ENCODE data around the gene ASTE1. TPM values are rescaled to one million over a fixed set of nuclear protein-coding genes. Genes with fewer than 3 reads are reported as not detected.
"Not testable (repeated sequence)": the region's sequence is repeated elsewhere in the genome, so short reads cannot be mapped to it uniquely, and the experiment has no call there.

The ASTE1 gene, protein sequence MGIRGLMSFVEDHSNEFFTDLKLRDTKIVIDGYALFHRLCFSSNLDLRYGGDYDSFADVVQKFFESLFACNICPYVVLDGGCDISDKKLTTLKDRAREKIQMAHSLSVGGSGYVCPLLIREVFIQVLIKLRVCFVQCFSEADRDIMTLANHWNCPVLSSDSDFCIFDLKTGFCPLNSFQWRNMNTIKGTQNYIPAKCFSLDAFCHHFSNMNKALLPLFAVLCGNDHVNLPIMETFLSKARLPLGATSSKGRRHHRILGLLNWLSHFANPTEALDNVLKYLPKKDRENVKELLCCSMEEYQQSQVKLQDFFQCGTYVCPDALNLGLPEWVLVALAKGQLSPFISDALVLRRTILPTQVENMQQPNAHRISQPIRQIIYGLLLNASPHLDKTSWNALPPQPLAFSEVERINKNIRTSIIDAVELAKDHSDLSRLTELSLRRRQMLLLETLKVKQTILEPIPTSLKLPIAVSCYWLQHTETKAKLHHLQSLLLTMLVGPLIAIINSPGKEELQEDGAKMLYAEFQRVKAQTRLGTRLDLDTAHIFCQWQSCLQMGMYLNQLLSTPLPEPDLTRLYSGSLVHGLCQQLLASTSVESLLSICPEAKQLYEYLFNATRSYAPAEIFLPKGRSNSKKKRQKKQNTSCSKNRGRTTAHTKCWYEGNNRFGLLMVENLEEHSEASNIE
- 5.0 and 7.2 TPM in 2 replicates for total RNA-seq (2014; rRNA removed; shearing (Covaris generic))

DNA sequence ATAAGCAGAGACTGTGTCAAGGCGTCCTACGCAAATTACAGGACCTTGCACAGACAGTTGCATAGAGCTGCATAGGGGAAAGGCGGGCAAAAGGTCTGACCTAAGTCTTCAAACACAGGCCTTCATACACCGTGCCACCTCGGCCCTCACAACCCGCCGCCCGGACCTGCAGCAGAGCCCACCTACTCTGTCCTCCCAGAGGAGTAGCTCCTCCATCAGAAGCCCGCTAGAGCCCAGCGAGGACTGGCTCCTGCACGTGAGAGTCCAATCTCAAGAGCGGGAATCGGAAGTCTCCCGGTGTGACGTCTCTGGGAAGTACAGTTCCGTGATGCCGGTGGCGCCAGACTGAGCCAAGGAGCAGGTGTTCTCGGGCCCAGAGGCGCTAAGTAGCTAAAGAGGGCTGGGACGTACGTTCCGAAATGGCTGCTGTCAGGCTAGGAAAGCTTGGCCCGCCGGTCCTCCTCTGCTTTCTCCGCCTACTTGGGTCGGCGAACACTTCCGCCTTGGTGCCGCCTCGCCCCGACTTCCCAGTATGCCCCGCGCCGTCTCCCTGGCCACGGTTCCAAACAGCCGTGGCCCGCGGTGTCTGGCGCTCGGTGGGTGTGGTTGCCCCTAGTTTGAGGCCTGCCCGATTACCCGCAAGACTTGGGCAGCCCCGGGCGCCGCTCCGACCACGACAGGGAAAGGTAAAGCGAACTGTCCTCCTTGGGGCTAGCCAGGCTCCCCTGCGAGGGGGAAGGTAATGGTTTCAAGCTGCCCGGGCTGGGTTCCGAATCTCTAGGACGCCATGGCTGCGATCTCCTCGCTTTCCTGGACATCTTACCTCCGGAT lies at the start of gene ASTE1, which contains the start of gene NEK11:
ASTE1 (minus strand) TSS at position 505 of the 831 bp plus-strand sequence. CDS start 1,519 bp downstream, outside the sequence.
NEK11 (plus strand) TSS at position 557 of the 831 bp plus-strand sequence. CDS start 2,832 bp downstream, outside the sequence.
- peak; percentile 73 for DNase-seq (ENCODE audit: low spot score)

DNA sequence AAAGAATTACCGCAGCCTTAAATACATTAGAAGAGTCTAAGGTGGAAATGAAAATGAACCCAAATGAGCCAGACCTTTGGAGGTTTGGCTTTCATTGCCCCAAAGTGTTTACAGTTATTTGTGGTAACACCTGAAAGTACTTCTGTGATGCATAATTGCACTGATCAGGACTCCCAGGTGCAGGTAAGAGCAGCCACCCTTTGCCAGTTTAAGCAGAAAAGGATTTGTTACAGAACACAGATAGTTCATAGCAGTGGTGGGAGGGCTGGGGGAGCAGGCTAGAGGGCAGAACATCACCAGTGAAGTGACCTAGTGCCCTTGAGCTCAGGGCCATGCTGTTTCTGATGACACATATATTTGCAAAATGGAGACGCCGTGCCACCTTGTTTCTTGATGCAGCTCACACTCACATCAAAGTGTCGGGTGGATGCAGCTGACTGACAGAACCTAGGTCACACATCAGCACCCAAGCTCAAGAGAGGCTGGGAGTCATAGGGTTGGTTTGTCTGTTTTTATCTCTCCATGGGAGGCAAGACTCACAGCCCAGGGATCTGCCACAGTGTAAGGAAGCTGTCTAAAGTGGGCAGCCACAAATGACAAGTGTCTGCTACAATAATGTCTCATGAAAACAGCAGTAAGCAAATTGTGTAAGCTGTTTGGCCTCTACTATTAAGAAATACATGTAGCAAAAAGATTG lies 49.2 kb upstream of the ASTE1 start:
- DNase-seq (ENCODE audit: low spot score): no peak

DNA sequence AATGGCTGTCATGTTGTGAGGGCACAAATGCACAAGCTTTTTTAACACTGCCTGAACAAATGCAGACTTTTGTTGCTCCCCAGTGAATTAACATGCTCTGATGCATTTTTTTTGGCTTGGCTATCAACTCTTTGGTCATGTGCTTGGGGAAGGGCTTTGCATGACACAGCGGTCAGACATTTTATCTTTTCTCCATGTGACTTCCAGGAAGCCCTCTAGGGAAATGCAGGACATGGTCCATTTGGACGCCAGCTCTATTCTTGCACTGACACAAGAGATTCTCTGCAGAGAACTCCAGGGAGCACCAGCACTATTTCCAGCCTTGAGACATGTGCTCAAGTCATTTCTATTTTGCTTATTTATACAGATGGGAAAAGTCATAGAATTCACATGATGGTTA lies 46.2 kb upstream of the ASTE1 start:
- peak; percentile 53 for DNase-seq (ENCODE audit: low spot score)

DNA sequence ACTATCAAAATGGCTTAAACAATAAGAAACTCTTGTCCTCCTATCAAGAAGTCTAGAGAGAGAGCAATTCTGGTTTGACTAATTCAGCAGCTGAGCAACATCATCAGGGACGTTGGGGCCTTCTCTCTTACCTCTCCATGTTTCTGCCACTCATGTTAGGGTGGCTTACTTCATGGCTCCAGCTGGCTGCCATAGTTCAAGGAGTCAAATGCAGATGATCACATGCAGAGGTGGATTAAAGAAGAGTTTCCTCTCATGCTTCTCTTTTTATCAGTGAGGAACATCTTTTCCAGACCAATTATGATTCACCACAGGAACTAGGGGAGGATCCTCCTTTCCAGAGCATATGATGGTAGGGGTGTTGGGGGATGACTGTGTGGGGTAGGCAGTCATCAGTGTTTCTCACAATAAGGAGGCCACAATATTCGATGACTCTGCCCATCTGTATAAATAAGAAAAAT lies 45.5 kb upstream of the ASTE1 start:
- peak; percentile 66 for DNase-seq (ENCODE audit: low spot score)

DNA sequence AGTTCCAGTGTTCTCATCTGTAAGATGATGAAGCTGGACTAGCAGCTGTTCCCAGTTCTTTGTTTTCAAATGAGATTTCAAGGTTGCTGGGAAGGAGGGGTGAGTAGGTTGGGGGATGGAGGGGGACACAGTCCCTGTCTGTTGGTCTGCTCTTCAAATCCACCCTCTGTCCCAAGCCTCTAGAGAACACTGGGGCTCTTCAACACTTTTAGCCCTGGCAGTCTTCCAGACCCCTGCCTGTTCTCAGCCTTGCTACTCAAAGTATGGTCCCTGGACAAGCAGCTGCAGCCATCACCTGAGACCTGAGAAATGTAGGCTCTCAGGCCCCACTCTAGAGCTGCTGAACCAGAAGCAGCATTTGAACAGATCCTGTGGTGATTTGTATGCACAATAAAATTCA lies 41.4 kb upstream of the ASTE1 start:
- no peak for DNase-seq (ENCODE audit: low spot score)

DNA sequence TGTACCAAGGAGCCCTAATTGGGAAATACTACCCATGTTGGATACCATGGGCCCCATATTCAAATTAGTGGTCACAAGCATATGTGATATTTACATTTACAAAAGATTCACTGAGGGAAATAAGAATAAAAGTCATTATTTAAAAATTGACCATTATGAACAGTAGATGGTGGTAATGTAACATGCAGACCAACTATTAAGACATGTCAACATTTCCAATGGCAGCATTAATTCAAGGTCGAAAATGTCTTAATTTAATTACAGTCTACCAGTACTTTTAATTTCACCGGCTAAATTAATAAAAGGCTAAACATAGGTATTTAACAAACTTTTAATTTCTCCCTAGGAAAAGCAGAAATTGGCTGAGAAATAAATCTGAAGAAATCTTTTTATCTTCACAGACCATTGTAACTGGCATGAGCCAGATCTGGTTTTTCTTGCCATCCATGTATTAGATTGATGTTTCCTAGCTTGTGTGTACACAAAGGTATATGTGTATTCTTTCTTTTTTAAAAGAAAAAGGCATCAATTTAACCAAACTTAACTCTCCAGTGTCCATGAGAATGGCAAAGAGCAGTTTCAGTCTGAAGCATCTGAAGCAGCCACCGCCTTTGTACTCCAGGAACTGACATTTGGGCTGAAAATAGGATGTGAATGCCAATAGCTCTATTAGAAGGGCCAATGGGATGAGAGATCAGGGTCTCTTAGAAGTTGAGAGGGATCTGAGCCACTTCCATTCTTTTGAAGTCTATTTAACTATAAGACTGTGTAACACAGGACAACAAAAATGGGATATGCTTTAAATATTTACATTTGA lies 26.6 kb upstream of the ASTE1 start:
- no peak for DNase-seq (ENCODE audit: low spot score)

DNA sequence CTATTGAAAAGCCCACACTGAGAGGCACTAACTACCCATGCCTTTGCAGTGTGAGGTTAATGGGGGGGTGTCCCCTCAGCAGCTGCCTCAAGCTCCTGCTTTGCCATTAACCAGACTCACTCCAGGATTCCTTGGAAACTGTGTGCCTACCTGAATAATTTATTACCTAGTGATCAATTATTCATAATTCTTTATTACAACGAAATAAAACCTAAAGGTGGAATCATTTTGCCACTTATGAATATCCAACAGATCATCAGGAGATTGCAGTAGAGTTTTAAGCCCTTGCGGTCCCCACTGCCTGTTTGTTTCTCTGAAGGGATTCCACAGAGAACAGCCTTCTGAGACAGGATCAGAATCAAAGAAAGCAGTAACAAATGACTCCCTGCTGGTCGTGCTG lies 23.4 kb upstream of the ASTE1 start:
- DNase-seq (ENCODE audit: low spot score): no peak

DNA sequence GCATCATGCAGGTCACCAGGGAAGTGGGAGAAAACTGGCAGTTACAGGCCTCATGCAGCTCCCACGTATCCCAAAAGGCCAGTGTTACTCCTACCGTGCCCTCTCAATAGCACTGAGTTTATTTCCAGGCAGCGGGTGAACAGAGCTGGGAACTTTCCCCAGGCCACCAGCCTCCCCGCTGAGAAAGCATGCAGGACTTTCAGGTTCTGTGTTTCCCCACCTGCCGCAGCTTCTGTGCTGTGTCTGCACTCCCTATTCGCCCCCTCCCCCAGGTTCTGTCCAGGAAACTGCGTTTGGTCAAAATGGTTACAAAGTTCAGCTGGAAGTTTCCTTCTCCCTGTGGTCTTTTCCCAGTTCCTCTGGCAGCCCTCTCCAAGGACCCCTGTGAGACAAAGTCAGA lies 21.4 kb upstream of the ASTE1 start:
- DNase-seq (ENCODE audit: low spot score): no peak

DNA sequence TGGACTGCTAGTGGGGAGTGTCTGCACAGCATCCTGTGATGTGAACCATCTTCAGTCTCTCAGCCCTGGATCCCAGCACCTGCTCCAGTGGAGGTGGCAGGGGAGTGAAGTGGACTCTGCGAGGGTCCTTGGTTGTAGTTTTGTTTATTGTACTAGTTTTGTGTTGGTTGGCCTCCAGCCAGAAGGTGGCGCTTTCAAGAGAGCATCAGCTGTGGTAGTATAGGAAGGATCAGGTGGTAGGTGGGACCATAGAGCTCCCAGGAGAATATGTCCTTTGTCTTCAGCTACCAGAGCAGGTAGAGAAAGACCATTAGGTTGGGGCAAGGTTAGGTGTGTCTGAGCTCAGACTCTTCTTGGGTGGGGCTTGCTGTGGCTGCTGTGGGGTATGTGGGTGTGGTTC lies 21.0 kb upstream of the ASTE1 start:
- DNase-seq (ENCODE audit: low spot score): no peak

DNA sequence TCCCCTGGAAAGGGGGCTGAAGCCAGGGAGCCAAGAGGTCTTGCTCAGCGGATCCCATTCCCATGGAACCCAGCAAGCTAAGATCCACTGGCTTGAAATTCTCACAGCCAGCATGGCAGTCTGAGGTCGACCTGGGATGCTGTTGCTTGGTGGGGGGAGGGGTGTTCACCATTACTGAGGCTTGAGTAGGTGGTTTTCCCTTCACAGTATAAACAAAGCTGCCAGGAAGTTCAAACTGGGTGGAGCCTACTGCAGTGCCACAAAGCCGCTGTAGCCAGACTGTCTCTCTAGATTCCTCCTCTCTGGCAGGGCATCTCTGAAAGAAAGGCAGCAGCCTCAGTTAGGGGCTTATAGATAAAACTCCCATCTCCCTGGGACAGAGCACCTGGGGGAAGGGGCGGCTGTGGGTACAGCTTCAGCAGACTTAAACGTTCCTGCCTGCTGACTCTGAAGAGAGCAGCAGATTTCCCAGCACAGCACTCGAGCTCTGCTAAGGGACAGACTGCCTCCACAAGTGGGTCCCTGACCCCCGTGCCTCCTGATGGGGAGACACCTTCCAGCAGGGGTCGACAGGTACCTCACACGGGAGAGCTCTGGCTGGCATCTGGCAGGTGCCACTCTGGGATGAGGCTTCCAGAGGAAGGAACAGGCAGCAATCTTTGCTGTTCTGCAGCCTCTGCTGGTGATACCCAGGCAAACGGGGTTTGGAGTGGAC lies 15.8 kb upstream of the ASTE1 start:
- DNase-seq (ENCODE audit: low spot score): not testable (repeated sequence)

DNA sequence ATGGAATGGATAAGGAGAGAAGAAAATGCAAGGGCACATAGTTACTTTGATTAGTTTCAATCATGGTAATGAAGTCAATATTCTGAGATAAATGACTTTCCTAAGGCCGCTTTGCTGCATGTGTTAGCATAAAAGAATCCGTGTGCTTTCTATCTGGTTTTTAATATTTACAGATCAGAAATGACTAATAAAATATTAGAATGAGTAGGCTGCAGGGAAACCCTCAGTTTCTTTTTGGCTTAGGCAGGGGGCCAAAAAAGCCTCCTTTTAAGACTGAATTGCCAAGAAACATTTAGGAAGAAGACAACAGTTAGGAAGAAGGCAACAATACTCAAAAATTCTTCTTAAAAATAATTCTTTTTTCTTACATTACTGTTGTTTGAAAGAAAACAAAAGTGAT lies 11.7 kb upstream of the ASTE1 start:
- no peak for DNase-seq (ENCODE audit: low spot score)

DNA sequence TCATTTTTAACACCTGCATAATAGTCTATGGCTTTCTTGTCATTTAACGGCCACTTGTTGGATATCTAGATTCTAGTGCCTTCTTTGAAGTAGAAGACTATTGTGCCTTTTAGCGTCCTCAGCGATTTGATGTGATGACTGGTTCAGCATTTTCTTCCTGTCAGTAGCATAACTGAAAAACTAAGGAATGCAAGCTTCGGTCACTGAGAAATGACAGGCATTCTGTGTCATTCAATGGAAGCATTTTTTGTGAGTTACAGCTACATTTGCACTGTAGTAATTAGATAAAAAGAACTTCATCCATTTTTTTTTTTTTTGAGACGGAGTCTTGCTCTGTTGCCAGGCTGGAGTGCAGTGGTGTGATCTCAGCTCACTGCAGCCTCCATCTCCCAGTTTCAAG lies 10.4 kb upstream of the ASTE1 start:
- no peak for DNase-seq (ENCODE audit: low spot score)

DNA sequence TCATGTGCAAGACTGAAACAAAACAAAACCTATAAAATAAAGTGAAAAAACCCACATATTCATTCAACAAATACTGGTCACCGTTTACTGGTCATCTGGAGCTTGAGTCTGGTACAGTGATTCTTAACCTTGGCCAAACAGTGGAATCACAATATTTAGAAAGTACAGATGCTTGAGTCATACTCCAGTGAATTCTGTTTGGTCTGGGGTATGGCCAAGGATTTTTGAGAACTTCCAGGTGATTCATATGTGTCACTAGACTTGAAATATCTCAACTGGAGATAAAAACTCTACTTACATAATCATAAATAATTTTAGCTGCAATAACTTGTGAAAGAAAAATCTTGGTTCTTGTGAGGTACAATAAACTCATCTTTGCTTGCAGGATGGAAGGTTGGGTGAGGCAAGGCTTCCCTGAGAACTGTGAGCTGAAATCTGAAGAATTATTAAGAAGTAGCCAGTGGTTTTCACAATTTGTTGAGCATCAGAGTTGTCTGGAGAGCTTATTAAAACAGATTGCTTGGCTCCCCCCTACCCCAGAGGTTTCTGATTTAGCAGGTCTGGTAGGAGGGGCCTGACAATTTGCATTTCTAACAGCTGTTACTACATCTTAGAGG lies 9.7 kb upstream of the ASTE1 start:
- peak; percentile 44 for DNase-seq (ENCODE audit: low spot score)

DNA sequence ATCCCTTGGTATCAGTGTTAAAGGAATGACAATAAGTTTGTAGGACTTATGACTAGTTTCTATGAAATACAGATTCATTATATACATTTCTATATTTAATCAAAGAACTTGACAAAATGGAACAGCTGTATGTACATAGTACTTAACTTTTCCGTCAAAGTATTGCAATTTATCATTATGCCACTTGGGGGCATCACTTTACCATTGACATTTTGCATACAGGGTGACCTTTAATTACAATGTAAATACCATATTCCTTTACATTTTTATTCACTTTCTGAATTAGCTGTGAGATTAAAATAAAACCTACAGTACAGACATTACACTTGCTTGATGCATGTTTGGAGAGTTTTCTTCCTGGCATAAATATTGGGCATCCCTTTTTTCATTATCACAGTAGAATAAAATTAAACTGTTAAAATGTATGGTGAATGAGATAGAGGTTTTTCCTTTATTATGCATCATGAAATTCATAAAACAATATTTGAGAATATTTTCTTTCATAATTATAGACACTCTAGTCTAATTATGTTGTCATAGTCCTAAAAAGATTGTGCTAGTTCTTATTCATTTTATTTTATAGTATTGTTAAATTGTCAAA lies 7.0 kb upstream of the ASTE1 start:
- peak; percentile 46 for DNase-seq (ENCODE audit: low spot score)

DNA sequence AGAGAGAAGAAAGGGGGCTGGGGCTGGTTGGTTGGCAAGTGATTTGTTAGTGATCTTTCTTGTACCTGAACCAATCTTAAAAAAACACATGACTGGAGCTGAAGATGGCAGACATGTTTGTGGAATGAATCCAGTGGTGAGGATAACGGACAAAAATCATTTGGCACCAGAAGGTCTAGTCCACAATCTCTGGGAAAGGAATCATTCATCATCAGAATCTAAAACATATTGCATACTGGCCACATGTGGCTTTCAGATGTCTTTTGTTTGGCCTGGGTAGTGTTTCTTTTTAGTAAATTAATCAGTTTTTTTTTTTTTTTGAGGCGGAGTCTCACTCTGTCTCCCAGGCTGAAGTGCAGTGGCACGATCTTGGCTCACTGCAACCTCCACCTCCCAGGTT lies 5.0 kb upstream of the ASTE1 start:
- DNase-seq (ENCODE audit: low spot score): no peak

DNA sequence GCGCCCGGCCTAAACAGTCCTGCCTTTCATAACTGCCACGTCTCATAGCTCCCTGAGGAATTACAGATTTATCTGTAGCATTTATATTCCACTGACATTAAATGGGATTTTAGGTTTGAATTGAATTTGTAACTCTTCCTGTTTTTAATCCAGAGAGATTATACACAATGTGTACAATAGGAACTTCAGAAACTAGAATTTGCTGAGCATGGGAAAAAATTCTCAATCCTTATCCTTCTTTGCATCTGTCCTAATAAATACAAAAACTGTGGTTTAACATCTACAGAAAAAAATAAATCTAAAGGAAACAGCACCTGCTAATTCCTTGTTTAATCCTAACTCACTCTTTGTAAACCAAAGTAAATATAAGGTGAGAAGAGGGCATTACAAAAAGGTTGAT lies 2.2 kb upstream of the ASTE1 start:
- no peak for DNase-seq (ENCODE audit: low spot score)

DNA sequence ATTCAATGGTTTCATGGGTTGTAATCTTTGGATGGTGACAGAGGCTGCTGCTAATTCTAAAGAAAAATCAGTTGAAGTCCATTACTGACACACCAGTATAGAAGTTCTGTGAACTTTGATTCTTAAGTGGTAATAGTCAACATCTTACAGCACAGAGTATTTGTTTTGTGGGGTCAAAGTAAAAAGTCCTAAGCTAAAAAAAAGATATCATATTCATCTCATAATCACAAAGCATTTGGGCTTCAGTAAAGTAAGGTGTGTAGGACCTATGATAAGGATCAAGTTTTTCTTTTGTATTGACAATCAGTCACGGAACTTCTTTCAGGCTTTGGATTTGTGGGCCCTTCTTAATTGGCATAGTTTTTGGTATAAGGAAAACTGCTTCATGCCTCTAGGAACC lies 1.1 kb downstream of the ASTE1 start:
- DNase-seq (ENCODE audit: low spot score): no peak

DNA sequence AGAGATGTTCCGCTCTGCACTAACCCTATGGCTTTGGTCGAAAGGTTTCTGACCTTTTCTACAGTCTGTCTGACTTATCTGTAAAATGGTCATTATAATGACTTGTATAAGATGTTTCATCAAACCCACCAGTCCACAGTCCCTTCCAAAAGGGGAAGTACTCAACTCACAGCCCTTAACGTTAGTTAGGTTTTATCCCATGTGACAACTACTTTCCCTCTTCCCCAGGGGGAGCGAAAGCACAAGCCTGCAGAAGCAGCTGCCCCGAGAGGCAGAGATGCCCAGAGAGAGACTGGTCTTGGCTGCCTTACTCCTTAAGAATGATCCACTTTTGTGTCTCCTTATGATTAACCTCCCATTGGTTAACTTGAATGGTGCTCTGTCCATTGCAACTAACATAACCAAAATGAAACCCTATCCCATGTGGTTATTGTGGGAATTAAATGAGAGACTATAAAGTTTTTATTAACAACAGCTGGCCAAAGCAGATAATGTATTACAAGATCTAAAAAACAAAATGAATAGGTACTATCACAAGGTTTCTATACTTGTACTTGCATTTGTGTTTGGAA lies 6.4 kb downstream of the ASTE1 start:
- no peak for DNase-seq (ENCODE audit: low spot score)

DNA sequence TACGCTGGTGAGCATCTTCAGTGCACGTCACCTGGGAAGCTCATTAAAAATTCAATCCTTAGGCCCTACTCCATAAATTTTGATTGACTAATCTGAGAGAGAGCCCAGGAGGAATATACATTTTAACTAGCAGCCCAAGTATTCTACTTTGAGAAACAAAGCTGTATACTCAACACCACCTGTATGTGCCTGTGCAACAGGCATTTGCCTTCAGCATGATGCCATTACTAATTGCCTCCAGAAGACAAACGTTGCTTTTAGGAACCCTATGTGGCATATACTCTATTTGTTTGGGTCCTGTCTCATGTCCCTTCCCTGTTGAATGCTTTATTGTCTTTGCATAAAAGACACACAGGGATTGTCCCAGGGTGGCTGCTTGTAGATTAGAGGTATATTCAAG lies 7.7 kb downstream of the ASTE1 start:
- no peak for DNase-seq (ENCODE audit: low spot score)
